K562 (cell line): Measurements from ENCODE around the gene KCNB1. TPM values are rescaled to one million over a fixed set of nuclear protein-coding genes. Genes with fewer than 3 reads are reported as not detected.

ENCODE experiments used
- ATAC-seq: fragments of 200-7000 bp; cut with Tn5 transposase; 3 replicates; pipeline ENCODE4 v1.9.1; 2020; ENCODE audit warnings: moderate library complexity
- BruUV-seq: library from RNA; stranded (reverse); fragments of 400-500 nt; replicated peaks from 2 replicates; lab custom pipeline; 2021; lab: Mats Ljungman, UMichigan
- CTCF ChIA-PET: fragments of 300-600 bp; formaldehyde crosslinking; extraction: SDS; loops from one replicate; lab custom pipeline; 2021; ENCODE audit warnings: low intra/inter-chr PET ratio; lab: Yijun Ruan, JAX
- POLR2A ChIA-PET: fragments of 300-600, 350-650 bp; sonication (Branson Sonifier 250); formaldehyde crosslinking; extraction: SDS; loops from one replicate; lab custom pipeline; 2021; ENCODE audit warnings: antibody characterized with exemption, inconsistent platforms; lab: Yijun Ruan, JAX
- DNase-seq, 4 experiments: peaks; one replicate each; pipeline versions ENCODE4 v3.0.0 to v3.0.0-alpha.2; 2011 to 2018; ENCODE audit warnings: low spot score in 3 of 4, mixed read lengths in 3 of 4; ENCODE audit errors: extremely low read depth in 1 of 4
- FAIRE-seq: peaks from 2 replicates; lab custom pipeline; 2011; peaks lifted over from hg19 to GRCh38; lab: Jason Lieb, UNC
- H2AFZ ChIP-seq: 2 replicates; pipeline ENCODE4 v1.6.0; 2011; ENCODE audit warnings: low read depth, low read length, control low read depth, inconsistent platforms
- H3K27ac ChIP-seq: fragments of 200-600 bp; 3 replicates; pipeline ENCODE4 v1.8.0; 2011; ENCODE audit warnings: low read depth, mild to moderate bottlenecking, control low read depth, inconsistent platforms, low read length, moderate library complexity, mixed read lengths; ENCODE audit errors: extremely low read depth
- H3K27me3 ChIP-seq, 2 experiments: fragments of 300-600 bp in 1 of 2; 2 replicates in 1 of 2; 3 replicates in 1 of 2; pipeline versions ENCODE4 v1.6.0 to v1.8.0; 2011; ENCODE audit warnings: inconsistent platforms in 2 of 2, low read length in 2 of 2, mild to moderate bottlenecking in 1 of 2, mixed read lengths in 1 of 2, moderate library complexity in 1 of 2; ENCODE audit not compliant: control insufficient read depth in 2 of 2, insufficient read depth in 2 of 2
- H3K36me3 ChIP-seq: fragments of 300-600 bp; 3 replicates; pipeline ENCODE4 v1.8.0; 2011; ENCODE audit warnings: mild to moderate bottlenecking, low read length, inconsistent platforms; ENCODE audit not compliant: control insufficient read depth, insufficient read depth
- H3K4me1 ChIP-seq, 2 experiments: fragments of 200-600 bp in 1 of 2; replicated peaks in 1 of 2; 2 replicates in 1 of 2; 3 replicates in 1 of 2; pipeline versions ENCODE4 v1.5.1 to v1.8.0; 2011; ENCODE audit warnings: inconsistent platforms in 2 of 2, low read length in 2 of 2, mild to moderate bottlenecking in 1 of 2, mixed read lengths in 1 of 2, moderate library complexity in 1 of 2; ENCODE audit not compliant: control insufficient read depth in 2 of 2, insufficient read depth in 2 of 2
- H3K4me2 ChIP-seq: 2 replicates; pipeline ENCODE4 v1.6.1; 2011; ENCODE audit warnings: low read length, control low read depth, inconsistent platforms, mixed read lengths; ENCODE audit not compliant: insufficient read depth
- H3K4me3 ChIP-seq: fragments of 200-600 bp; sonication (generic), shearing (Covaris generic); 2 replicates; pipeline ENCODE4 v1.5.1; 2016; ENCODE audit warnings: control low read depth, inconsistent platforms
- H3K79me2 ChIP-seq: fragments of 200-600 bp; 3 replicates; pipeline ENCODE4 v1.8.0; 2011; ENCODE audit warnings: low read length, inconsistent platforms; ENCODE audit not compliant: control insufficient read depth, insufficient read depth
- H3K9ac ChIP-seq, 2 experiments: 2 replicates each; pipeline versions ENCODE4 v1.6.0 to v1.6.1; 2011; ENCODE audit warnings: low read depth in 2 of 2, low read length in 2 of 2, control low read depth in 1 of 2, inconsistent platforms in 1 of 2, mild to moderate bottlenecking in 1 of 2, mixed read lengths in 1 of 2; ENCODE audit not compliant: insufficient read depth in 1 of 2
- H3K9me1 ChIP-seq: one replicate; pipeline ENCODE4 v1.6.0; 2011; ENCODE audit warnings: inconsistent platforms, mild to moderate bottlenecking, low read length, moderate library complexity; ENCODE audit not compliant: control insufficient read depth, insufficient read depth
- H3K9me3 ChIP-seq: replicated peaks from 2 replicates; pipeline ENCODE4 v1.5.1; 2011; ENCODE audit warnings: low read depth, low read length, inconsistent platforms; ENCODE audit not compliant: control insufficient read depth, insufficient read depth
- H4K20me1 ChIP-seq: replicated peaks from 2 replicates; pipeline ENCODE4 v1.6.1; 2011; ENCODE audit warnings: low read length, inconsistent platforms, mixed read lengths; ENCODE audit not compliant: control insufficient read depth, insufficient read depth
- ASH1L ChIP-seq: fragments of 450-650 bp; IDR thresholded peaks from 2 replicates; pipeline ENCODE4 v1.6.1; 2018; ENCODE audit warnings: borderline replicate concordance, mild to moderate bottlenecking, low read depth; ENCODE audit not compliant: partially characterized antibody
- BRD4 ChIP-seq: fragments of 200-600 bp; sonication (generic); IDR thresholded peaks from 2 replicates; pipeline ENCODE4 v1.6.1; 2017; ENCODE audit warnings: inconsistent platforms
- ERF ChIP-seq: fragments of 450-650 bp; formaldehyde crosslinking; IDR thresholded peaks from 2 replicates; pipeline ENCODE4 v1.4.0; 2020; ENCODE audit warnings: mild to moderate bottlenecking, mixed read lengths
- FOXK1 ChIP-seq: sonication (generic); formaldehyde crosslinking; IDR thresholded peaks from 2 replicates; pipeline ENCODE4 v1.8.0; 2022; ENCODE audit warnings: missing genetic modification reagents, mild to moderate bottlenecking, borderline replicate concordance
- KAT7 ChIP-seq: sonication (generic); formaldehyde crosslinking; IDR thresholded peaks from 2 replicates; pipeline ENCODE4 v1.8.0; 2022; ENCODE audit warnings: missing genetic modification reagents, mild to moderate bottlenecking, borderline replicate concordance
- MTA2 ChIP-seq: fragments of 450-650 bp; IDR thresholded peaks from 2 replicates; pipeline ENCODE4 v1.6.1; 2016; ENCODE audit warnings: low read depth
- POLR2B ChIP-seq: fragments of 450-650 bp; IDR thresholded peaks from 2 replicates; pipeline ENCODE4 v1.6.1; 2018; ENCODE audit warnings: low read depth; ENCODE audit not compliant: partially characterized antibody
- PTTG1 ChIP-seq: fragments of 450-650 bp; IDR thresholded peaks from 2 replicates; pipeline ENCODE4 v1.6.1; 2016; ENCODE audit warnings: low read depth, mild to moderate bottlenecking, missing genetic modification characterization, missing compliant biosample characterization
- SREBF2 ChIP-seq: sonication (generic); formaldehyde crosslinking; IDR thresholded peaks from 2 replicates; pipeline ENCODE4 v1.4.0; 2020; ENCODE audit warnings: mild to moderate bottlenecking, missing genetic modification reagents
- TFAP4 ChIP-seq: sonication (generic); formaldehyde crosslinking; IDR thresholded peaks from 2 replicates; pipeline ENCODE4 v1.8.0; 2022; ENCODE audit warnings: missing genetic modification reagents, mild to moderate bottlenecking, moderate library complexity, borderline replicate concordance
- ZNF354B ChIP-seq: fragments of 250-450 bp; sonication (Bioruptor Pico); IDR thresholded peaks from 2 replicates; pipeline ENCODE4 v1.4.0; 2020
- WGBS: fragments of 100-300 bp; shearing (Covaris generic); methylation state at CpG from one replicate; pipeline ENCODE4 v1.1.6; 2016; ENCODE audit warnings: low coverage, mixed read lengths; ENCODE audit not compliant: insufficient coverage; ENCODE audit errors: missing lambda C conversion rate; 5-methylcytosine and 5-hydroxymethylcytosine counted together
- in situ Hi-C: fragments of 300-500 bp; cut with MboI; formaldehyde crosslinking; loops from 4 replicates; pipeline ENCODE4 v1.15.0; 2018; ENCODE audit warnings: inconsistent platforms, mixed read lengths
- intact Hi-C: fragments of 100-400 bp; cut with micrococcal nuclease; formaldehyde crosslinking; loops from 2 replicates; pipeline ENCODE4 v1.14.2; 2022
- polyA plus RNA-seq, 8 experiments: library from polyadenylated mRNA; depleted of rRNA in 4 of 8; stranded (reverse) in 5 of 8; unstranded in 3 of 8; fragments of >200 nt; fragmentation: Nextera tagmentation in 2 of 8; fragmentation: Illumina TruSeq in 1 of 8; extraction: Ambion mirVana in 2 of 8; extraction: Trizol in 1 of 8; gene quantifications; 2 replicates each; pipeline versions ENCODE4 v1.2.1 to v1.2.3, GENCODE V29; 2011 to 2014; ENCODE audit warnings: inconsistent platforms in 1 of 8, missing spikeins in 1 of 8
- total RNA-seq, 7 experiments: library from RNA; depleted of rRNA in 6 of 7; stranded (reverse); fragments of >200 nt in 6 of 7; fragmentation: Illumina TruSeq in 2 of 7; extraction: Trizol in 2 of 7; gene quantifications; 2 replicates each; pipeline versions ENCODE4 v1.2.1 to v1.2.3, GENCODE V29; 2011 to 2021; ENCODE audit warnings: low replicate concordance in 1 of 7
- TF ChIP-seq, protein P1 (sequence below): fragments of 450-650 bp; IDR thresholded peaks from 2 replicates; pipeline ENCODE4 v1.6.1; 2014; ENCODE audit warnings: low read depth, mild to moderate bottlenecking, moderate library complexity, borderline replicate concordance
- TF ChIP-seq, protein P2 (sequence below): fragments of 150-350 bp; IDR thresholded peaks from 2 replicates; pipeline ENCODE4 v1.6.1; 2014; ENCODE audit warnings: low read depth, mild to moderate bottlenecking, low read length, borderline replicate concordance

The KCNB1 gene
- total and polyA plus RNA-seq, 9 of the 15 experiments (the other 6 are each of a cell fraction or from before 2014, with no cell fraction given), result 0.01 to 0.06 TPM; not detected in 7

DNA sequence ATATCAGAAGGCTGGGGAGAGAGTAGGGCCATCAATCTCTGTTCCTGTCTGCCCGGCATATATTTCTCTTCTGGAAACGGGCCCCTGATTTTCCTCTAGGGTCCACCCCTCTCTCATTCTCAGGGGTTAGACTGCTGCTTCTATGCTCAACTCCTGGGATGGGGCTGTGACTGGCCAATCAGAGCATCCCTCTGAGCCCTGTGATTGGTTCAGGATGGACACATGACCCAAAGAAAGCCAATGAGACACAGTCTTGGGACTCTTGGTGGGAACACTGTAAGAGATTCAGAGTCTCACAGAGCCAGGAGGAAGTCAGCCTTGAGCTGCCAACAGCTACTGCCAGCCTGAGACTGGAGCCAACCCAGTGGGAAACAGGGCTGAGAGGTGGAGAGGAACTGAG is 31.0 kb upstream of the KCNB1 start (continued):
- no peak for TF ChIP-seq TFAP4
- TF ChIP-seq BRD4, result no peak
- TF ChIP-seq ERF, result no peak

- BruUV-seq, result no TSS peak
- in situ Hi-C loops, result loop anchor here (10.0 kb wide), 1 partner anchor 178 kb away; no protein-coding TSS in a partner anchor
- Histone ChIP-seq H2AFZ (no peak overlapping the region), H3K4me2 (no peak overlapping the region), H3K79me2 (no peaks in the 10 kb centered on the region), H4K20me1 (peaks cover 2% of the 10 kb centered on the region; the same call in 1 of the 2 replicates), H3K9me3 (no peaks in the 10 kb centered on the region), H3K9me1 (no peaks in the 10 kb centered on the region), H3K4me3 (no peak overlapping the region), H3K27ac (no peak overlapping the region), H3K4me1 (no peaks in the 10 kb centered on the region; a peak in 1 of 5 replicates), H3K36me3 (no peaks in the 10 kb centered on the region), H3K9ac (no peak overlapping the region), H3K27me3 (peaks cover 8 to 46% of the 10 kb centered on the region in 2 experiments; a peak in 3 of 5 replicates)
- POLR2A ChIA-PET, result interaction anchor here (0.7 to 0.9 kb wide), 2 partner anchors 21 to 169 kb away, joined by 3 to 4 read pairs; no protein-coding TSS in a partner anchor
- intact Hi-C loops, result no loop called here
- FAIRE-seq (no peak), DNase-seq (no peak), ATAC-seq (no peak)
- TF ChIP-seq, protein P1, sequence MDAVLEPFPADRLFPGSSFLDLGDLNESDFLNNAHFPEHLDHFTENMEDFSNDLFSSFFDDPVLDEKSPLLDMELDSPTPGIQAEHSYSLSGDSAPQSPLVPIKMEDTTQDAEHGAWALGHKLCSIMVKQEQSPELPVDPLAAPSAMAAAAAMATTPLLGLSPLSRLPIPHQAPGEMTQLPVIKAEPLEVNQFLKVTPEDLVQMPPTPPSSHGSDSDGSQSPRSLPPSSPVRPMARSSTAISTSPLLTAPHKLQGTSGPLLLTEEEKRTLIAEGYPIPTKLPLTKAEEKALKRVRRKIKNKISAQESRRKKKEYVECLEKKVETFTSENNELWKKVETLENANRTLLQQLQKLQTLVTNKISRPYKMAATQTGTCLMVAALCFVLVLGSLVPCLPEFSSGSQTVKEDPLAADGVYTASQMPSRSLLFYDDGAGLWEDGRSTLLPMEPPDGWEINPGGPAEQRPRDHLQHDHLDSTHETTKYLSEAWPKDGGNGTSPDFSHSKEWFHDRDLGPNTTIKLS, result no peak
- no peak for TF ChIP-seq SREBF2 (CRISPR knock-in tag)
- TF ChIP-seq ASH1L, result no peak
- no peak for TF ChIP-seq PTTG1 (tag)
- no peak for TF ChIP-seq KAT7 (CRISPR knock-in tag)
- TF ChIP-seq ZNF354B, result no peak
- no peak for TF ChIP-seq FOXK1
- TF ChIP-seq POLR2B, result no peak
- TF ChIP-seq, protein P2, sequence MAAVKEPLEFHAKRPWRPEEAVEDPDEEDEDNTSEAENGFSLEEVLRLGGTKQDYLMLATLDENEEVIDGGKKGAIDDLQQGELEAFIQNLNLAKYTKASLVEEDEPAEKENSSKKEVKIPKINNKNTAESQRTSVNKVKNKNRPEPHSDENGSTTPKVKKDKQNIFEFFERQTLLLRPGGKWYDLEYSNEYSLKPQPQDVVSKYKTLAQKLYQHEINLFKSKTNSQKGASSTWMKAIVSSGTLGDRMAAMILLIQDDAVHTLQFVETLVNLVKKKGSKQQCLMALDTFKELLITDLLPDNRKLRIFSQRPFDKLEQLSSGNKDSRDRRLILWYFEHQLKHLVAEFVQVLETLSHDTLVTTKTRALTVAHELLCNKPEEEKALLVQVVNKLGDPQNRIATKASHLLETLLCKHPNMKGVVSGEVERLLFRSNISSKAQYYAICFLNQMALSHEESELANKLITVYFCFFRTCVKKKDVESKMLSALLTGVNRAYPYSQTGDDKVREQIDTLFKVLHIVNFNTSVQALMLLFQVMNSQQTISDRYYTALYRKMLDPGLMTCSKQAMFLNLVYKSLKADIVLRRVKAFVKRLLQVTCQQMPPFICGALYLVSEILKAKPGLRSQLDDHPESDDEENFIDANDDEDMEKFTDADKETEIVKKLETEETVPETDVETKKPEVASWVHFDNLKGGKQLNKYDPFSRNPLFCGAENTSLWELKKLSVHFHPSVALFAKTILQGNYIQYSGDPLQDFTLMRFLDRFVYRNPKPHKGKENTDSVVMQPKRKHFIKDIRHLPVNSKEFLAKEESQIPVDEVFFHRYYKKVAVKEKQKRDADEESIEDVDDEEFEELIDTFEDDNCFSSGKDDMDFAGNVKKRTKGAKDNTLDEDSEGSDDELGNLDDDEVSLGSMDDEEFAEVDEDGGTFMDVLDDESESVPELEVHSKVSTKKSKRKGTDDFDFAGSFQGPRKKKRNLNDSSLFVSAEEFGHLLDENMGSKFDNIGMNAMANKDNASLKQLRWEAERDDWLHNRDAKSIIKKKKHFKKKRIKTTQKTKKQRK, result no peak
- TF ChIP-seq MTA2, result no peak
- 0% methylated on average over 11 of the region's 11 CpGs for WGBS
- CTCF ChIA-PET, result interaction anchor here (1.5 kb wide), 1 partner anchor 179 kb away, joined by 3 read pairs; no protein-coding TSS in a partner anchor
These were observed 30.5 kb upstream of the KCNB1 start for GRCh38 chr20:49513009-49513408.
